Uterus (tissue), 2 donors: Measurements from ENCODE around the gene BAHCC1.

Source experiments
- POLR2A ChIP-seq, 2 donors: fragments of 450-650 bp; IDR thresholded peaks; one replicate each; pipeline ENCODE4 v1.6.1; 2016; ENCODE audit warnings: antibody characterized with exemption in 2 of 2, mild to moderate bottlenecking in 1 of 2, moderate library complexity in 1 of 2
- TF ChIP-seq, protein P1 (sequence below), 4 experiments: fragments of 200-600 bp in 2 of 4; fragments of 450-650 bp in 2 of 4; sonication (generic) in 2 of 4; IDR thresholded peaks; one replicate each; pipeline ENCODE4 v1.5.1; 2016 to 2019; ENCODE audit warnings: antibody characterized with exemption in 4 of 4, mild to moderate bottlenecking in 2 of 4, moderate library complexity in 1 of 4

DNA sequence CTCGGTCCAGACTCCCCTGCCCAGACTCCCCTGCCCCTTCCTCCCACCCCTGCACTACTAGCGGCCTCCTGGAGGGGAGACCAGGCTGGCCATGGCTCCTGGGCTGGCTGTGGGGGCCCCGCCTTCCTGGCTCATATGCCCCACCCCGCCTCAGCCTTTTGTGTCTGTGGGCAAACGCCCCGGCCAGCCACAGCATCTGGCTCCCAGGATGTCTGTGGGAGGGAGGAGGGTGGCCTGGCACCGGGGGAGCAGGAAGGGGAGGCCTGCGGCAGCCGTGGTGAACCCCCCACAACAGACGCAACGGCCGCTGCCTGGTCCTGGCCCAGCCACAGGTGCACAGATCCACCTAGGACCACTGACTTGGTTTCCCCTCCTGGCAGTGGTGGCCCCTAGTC lies 32.9 kb downstream of the BAHCC1 start:
- TF ChIP-seq, protein P1, sequence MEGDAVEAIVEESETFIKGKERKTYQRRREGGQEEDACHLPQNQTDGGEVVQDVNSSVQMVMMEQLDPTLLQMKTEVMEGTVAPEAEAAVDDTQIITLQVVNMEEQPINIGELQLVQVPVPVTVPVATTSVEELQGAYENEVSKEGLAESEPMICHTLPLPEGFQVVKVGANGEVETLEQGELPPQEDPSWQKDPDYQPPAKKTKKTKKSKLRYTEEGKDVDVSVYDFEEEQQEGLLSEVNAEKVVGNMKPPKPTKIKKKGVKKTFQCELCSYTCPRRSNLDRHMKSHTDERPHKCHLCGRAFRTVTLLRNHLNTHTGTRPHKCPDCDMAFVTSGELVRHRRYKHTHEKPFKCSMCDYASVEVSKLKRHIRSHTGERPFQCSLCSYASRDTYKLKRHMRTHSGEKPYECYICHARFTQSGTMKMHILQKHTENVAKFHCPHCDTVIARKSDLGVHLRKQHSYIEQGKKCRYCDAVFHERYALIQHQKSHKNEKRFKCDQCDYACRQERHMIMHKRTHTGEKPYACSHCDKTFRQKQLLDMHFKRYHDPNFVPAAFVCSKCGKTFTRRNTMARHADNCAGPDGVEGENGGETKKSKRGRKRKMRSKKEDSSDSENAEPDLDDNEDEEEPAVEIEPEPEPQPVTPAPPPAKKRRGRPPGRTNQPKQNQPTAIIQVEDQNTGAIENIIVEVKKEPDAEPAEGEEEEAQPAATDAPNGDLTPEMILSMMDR (IDR thresholded peaks at IDR 0.05), result no peak
- TF ChIP-seq POLR2A (IDR thresholded peaks at IDR 0.05), result no peak
